ENCODE results near the gene CD247.

Gene CD247

DNA sequence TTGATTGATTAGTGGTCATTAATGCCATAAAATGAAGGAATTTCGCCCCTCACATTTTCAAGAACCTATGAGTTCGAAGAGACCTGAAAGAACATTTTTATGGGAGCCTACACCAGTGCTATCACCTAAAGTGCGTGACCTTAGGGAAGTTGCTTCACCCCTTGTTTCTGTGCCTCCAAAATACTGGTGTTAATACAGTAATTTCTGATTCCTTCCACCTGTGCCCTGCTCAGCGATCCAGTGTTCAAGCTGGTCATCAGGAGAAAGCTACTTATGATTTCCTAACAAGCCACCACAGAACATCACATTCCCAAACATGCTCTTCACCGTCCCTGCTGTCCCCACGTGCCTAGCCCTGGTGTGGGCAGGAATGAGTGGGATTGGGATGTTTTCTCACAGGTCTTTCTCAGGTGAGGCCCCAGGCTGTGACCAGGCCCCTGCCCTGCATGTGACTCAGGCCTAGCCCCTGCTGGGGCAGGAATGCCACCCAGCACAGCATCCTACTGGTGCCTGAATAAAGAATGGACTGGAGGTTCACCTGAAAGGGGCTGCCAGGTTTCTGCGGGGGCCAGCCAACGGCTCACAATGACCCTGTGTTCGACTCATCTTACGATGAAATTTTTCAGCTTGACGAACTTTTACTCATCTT, 60.3 kb downstream of the CD247 start:
- no peak for DNase-seq

DNA sequence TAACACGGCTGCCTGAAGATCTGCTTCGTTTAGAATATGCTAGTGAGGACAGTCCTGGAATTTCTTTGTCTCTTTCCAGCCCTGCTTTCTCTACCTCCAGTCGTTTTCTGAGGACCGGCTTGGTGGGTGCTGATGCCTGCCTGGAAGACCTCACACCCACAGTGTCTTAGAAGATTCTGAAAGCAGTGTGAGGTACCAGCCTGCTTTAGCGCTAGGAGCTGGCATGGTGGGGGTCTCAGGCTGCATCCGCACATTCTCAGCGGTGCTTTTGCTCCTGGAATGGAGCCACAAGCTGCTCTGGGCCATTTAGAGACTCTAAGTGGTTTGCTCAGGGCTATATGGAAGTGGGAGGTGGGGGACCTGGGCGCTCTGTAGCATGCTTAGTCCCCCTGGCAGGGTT, 61.4 kb downstream of the CD247 start:
- no peak for DNase-seq

DNA sequence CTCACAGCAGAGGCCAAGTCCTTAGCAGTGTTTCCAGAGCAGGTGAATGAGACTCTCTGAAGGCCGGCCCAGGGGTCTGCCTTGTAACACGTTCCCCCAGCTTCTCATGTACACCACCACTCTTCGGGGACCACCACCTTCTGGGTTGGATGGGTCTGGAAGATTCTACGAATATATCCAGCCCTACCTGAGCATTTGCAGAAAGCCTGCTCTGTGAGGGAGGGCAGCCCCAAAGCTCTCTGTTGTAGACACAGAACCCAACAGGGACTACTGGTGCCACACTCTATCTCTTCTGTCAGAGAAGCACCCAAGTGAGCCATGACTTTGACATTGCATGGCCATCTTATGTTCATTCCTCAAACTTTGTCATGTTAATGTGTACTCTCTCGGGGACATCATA, 61.8 kb downstream of the CD247 start:
- no peak for DNase-seq

DNA sequence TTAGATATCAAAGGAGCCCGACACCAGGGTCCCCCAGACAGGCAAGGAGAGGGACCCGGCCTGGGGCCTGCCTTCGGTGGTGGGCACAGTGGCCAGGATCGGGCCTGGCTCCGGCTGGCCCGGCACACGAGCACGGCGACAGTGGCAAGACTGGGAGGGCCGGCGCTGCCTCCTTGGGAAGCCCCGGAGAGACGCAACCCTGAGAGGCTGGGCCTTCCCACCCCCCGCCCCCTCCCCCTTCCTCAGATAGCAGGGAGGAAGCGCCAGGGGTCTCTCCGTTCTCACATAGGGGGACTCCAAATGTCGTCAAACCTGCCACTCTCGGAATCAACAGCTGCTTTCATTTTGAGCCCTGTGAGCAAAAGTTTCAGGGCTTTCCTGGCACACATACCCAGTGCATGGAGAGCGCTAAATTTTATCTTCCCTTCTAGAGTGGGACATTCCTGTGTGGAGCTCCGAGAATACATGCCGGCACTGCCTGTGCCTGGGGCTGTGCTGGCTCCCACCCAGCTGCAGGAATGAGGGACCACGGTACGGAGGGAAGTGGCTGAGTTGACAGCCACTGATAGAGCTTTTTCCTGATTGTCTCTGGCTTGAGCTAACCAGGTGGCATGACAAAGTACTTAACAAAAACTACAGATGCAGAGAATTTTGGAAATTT, 62.4 kb downstream of the CD247 start:
- no peak for DNase-seq

DNA sequence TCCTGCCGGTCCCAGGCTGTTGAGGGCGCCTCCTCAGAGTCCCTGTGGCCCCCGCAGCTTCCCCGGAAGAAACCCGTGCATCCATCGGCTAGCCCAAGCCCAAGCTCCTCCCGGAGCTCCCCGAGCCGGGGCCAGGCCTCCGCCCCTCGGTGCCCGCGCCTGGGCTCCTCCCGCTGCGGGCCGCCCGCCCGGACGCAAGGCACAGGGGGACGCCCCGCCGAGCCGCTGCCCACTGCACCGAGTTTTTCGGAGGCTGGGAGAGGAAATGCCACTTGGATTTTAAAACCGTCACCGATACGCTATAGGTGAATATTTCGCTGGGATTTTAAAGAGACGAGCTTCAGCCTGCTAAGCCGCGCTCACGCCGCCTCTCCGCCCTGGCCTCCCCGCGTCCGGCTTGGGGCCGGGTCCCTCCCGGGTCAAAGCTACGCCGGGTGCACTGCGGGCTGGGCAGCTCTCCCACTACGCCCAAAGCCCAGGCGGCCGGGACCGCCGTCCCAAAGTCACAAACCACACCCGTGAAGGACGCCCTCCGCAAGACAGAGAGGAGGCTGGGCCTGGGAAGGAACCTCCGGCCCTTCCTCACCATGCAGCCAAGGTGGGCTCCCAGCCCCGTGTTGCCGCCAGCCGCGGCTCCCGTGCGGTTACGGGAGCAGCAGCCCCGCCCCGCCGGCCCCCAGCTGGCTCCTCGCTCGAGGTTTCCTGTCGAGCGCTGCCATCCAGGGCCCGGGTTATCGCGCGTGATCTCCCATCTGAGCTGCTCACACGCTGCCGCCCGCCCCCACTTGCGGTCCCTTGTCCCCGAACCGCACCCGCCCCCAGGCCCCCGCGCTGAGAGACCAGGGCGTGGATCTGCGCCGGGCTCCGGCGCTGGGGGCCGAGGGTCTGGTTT, 63.2 kb downstream of the CD247 start:
- peak; percentile 38 for DNase-seq

DNA sequence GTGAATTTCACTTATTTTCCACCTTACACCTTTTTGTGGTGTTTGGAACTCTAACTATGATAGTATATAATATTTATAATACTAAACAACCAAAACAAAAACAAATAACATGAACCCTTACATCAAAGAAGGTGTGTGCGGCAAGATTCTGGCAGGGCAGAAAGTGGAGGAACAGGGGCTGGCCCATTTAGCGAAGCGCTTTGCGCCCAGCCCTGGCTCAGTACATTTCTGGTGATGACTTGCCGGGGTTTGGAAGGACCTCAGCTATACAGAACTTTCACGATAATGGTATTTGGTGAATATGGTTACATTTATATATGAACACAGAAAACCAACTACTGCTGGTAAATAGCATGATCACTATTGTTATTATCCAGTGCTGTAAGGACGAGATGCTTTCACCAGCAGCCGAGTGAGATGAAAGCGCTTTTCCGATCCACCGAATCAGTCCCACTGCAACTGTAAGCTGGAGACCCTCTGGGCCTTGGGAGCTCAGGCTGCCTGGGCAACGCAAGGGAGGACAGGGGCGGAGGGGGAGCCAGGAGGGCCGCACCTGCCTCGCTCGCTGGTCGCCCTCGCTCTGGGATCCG, 63.9 kb downstream of the CD247 start:
- DNase-seq = no peak

DNA sequence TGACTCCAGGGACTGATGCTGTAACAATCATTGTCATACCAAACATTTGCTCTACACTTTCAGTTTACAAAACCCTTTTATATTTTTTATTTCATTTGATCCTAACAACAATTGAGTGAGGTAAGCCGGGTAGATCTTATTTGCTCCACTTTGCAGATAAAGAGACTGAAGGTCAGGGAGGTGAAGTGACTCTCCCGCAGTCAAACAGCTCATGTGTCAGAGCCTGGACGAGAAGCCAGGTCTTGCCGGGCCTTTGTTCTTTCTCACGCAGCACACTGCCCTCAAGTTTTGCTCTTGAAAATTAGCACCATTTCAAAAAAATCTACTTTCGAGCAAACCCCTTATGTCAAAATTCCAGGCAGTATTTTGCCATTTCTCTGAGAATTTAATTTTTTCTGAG, 65.2 kb downstream of the CD247 start:
- peak; percentile 32 for DNase-seq

DNA sequence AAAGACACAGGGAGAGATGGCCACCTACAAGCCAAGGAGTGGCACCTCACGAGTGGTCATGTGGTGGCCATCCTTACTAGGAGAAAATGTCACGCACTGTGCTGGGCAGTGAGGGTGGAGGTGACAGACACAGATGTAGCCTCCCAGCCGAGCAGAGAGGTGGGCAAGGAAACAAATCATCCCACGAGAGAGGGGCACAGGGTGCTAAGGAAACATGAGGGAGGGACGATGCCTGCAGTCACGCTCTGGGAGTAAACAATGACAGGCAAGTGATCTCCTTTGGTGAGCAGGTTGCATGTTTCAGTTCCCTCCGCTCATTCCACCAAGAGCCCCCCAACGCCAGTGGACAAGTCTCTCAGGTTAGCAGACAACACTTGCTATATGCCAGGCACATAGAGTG, 65.8 kb downstream of the CD247 start:
- no peak for DNase-seq

DNA sequence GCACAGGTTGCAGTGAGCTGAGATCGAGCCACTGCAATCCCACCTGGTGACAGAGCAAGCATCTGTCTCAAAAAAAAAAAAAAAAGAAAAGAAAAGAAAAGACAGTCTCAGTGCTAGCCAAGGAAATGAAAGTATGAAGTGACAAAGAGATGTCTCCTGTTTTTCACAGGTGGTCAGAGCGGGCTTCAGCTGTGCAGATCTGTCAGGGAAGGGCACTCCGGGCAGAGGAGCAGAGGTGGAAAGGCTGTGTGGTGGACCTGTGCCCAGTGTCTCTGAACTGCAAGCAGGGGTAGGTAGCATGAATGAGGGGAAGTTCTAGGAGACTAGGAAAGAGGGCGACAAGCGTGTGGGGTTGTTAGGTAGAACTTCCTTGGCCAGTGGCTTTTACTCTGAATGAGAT, 67.5 kb downstream of the CD247 start:
- DNase-seq = no peak

DNA sequence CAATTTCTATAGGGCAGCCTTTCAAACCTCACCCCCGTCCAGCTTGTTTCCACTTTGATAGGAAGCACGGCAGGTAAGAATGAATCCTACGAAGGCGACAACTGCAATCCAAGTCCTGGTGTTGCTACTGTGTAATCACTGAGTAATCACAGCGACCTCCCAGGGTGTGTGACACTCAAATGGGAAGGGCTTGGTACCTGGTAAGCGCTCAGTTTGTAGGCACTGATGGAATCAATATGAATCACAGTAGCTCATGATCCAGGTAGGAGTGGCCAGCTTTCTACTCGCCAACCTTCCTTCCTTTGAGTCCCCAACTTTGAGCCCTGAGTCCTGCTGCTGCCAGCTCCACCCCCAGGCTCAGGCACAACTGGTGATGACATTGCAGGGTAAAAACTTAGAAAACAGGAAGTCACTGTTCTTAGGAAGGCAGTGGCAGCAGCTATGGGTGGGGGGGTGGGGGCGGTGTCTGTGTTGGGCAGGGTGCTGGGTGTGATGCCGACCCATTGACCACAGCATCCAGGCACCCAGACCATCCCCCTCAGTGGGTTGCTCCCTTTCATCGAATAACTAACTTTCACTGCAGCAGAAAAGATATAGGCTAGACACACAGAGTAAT, 70.7 kb downstream of the CD247 start:
- DNase-seq = no peak

DNA sequence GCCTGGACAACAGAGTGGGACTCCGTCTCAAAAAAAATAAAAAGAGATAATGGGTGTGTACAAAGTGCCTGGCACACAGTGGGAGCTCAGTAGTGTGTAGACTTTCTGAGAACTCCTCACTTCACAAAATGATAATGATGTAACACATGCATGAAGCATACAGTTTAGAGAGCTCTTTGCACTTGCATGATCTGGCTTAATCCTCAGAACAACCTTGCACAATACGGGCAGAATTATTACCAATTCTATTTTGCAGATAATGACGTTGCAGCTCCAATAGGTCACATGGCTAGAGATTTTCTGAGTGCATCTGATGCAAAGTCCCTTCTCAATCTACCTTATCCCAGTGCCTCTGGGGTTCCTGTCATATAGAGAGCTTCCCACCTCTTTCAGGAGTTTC, 71.4 kb downstream of the CD247 start:
- DNase-seq = no peak

DNA sequence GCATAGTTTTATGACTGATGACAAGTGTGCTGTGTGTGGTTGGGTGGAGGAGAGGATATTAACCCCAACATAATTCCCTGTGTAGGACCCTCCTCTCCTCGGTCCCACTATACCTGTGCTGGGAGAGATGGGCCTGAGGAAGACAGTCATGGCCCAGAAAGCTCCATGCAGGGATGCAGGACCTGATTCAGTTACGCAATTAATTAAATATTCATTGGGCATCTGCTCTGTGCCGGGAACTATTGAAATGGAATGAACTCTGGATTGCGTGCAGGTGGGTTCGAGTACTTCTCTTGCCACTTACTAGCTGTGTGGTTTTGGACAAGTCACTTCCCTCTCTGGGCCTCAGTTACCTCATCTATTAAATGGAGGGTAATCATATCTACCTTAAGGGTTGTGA, 74.6 kb downstream of the CD247 start:
- DNase-seq = no peak

DNA sequence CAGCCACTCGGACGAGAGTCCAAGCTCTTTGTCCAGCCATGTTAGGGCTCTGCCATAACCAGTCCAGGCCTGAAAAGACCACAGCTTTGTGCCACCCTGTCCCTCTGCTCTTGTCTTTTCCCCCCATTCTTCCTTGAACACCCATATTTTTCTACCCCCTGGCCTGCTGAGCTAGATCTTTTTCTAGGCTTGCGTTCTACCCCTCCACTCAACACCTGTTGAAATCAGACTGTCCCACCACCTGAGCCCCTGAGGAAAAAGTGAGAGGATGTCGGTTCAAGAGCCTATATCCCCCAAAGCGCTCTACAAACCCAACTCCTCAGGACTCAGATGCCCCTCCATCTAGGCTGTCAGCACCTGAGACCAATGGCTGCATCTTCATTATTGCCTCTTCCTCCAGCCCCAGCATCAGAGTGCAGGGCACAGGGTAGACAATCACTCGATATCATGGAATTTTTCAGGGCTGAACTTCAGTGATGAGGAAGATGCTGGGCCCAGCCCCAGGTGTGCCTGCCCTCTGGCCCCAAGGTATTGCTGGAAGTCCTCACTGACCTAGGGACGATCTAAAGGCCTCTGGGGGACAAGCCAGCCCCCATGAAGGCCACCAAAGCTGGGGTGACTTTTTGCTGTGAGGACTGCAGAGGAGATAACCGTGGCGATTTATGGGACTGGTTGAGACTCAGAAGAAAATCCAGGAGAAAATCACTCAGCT, 75.3 kb downstream of the CD247 start:
- no peak for DNase-seq

DNA sequence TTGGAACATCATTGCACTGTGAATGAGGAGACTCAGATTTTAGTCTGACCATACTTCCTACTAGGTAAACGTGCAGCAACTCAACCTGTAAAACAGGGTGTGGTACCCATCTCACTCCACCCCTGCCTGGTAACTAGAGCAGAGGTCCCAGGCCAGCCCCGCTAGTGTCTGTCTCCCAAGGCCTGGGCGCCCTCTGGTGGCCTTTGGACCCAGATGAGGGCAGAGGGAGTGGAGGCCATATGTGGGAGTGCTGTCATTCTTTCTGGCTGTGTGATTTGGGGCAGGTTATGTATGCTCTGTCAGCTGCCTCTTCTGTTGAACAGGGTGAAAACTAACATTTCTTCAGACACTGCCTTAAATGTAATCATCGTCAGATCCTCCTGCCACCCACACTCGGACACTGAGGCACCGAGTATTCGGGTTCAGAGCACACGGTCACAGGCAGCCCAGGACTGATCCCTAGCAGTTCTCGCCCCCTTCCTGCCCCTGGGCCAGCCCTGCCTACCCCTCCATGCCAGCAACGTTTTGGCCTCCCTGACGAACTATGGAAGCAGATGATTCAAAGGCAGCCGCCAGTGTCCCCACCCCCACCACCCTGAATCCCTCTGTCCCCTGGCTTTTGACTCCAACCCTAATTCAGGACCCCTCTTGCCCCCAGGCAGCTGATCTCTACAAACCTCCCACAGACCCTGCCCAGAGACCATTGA, 76.0 kb downstream of the CD247 start:
- DNase-seq = peak; percentile 35

DNA sequence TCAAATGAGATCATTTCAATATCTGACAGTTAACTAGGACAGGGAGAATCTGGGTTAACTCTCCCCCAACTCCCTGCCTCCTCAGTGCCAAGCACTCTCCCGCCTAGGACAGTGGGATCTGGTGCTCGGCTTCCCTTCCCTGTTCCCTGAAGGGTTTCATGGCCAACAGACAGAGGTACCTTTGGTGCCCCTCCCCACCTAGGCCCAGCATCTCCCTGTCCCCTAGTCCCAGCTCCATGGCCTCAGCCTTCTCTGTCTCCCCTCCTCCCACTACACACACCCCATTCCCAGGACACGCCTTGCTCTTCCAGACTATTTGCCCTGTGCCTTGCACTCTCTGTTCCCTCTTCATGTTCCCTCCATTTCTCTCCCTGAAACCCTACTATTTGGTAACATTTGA, 77.1 kb downstream of the CD247 start:
- no peak for DNase-seq

DNA sequence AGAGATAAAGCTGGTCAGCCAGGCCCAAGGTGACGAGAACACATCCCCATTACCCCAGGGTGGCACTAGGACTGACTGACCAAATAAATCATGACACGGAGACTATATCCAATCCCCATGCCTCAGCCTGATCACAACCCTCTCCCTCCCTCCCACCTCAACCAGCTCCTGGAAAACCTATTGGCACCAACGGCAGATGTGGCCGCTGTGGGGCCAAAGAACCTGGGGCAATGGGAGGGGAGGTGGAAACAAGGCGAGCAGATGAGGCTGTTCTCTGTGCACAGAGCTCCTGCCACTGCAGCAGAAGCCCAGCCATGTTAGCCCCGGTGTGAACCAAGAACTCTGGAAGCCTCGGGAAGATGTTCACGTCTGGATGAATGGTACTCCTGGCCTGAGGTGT, 77.6 kb downstream of the CD247 start:
- no peak for DNase-seq

DNA sequence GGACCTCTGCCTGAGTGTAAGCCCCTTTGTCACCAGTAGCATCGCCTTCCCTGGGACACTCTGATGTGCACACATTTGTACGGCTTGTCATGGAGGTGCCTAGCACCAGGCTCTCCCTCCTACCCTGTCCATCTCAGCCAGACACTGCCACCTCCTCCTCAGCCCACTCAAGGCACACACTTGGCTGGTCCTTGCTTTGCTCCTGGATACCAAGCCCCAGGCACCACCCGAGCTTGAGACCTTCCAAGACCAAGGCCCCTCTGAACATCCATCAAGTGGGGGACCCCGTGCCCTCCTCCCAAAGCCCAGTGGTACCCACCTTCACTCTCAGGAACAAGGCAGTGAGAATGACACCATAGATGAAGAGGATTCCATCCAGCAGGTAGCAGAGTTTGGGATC, 78.0 kb downstream of the CD247 start:
- DNase-seq = no peak

DNA sequence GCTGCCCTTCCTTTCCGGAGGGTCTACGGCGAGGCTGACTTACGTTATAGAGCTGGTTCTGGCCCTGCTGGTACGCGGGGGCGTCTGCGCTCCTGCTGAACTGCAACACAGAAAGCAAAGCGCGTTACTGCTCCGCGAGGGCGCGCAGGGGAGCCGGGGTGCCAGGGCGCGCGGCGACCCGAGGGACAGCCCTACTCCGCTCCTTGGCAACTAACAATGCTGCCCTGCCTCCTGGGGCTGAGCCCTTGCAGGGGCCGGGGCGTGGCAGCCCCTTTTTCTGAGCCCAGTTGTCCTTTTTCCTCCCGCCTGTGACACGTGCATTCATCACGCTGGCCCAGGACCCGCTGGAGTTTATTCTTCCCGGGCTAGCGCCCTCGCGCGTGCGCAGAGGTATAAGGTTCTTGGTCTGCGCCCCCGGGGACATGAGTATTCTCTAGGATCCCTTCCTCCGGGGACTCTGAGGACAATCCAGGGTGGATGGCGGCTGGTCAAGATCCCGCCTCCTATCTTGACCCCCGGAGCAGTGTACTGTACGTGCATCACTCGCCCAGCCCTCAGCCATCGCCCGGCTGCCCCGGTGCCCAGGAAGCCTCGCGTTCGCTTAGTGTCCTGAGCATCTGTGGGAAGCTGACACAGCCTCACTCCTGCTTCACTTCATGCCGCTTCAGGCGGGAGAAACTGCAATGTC, 78.9 kb downstream of the CD247 start:
- no peak for DNase-seq

DNA sequence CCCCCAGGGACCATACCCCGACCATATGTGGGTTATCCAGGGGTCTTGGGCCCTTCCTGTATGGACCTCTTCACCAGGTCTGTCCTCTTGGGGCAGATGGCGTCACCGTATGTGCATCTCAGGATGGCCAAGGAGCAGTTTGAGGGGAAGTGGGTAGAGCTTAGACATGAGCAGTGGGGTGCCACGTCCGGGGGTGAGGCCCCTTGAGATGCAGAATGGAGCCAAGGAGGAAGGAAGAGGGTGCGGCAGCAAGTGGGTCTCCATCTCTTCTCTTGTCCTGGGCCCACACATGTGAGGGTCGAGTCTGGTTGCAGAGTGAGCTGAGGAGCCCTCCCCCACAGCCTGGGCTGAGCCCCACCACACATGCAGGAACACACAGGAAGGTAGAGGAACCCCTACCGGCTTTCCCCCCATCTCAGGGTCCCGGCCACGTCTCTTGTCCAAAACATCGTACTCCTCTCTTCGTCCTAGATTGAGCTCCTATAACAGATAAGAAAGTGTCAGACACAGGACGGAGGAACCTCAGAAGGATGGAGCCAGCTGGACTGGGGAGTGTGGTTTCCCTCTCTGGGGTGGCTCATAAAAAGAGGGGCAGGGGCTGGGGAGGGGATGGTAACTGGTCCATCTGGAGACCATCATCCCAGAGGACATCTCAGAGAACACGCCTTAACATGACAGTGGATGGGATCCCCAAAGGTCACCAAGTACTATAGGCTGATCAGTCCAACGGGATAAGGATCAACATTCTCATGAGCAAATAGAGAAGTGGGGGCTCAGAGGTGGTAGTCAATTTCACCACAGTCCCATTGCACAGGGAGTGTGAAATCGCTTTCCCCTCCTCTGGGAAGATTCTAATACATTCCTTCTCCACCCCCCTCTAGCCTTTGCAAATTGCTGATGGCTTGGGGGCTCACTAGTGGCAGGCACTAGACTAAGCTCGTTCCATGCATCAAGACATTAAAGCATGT, 79.9 kb downstream of the CD247 start:
- no peak for DNase-seq

DNA sequence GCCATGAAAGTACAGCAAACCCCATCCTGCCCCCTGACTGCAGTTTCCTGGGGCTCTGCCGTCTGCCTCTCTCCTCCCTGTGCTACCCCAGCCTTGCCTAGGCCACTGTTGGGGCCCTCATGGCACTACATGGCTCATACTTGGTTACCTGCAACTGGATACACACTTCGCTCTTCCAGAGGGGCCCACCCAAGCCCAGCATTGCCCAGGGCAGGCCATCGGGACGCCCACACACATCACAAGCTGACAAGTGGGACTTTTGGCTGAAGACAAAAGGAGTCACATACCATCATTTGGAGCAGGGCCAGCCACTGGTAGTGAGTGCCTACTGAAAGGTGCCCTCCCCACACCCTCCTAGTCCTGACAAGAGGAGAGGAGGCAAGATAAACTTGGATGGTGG, 82.8 kb downstream of the CD247 start:
- DNase-seq = no peak
